ENCODE data around the gene RYR1.

DNA sequence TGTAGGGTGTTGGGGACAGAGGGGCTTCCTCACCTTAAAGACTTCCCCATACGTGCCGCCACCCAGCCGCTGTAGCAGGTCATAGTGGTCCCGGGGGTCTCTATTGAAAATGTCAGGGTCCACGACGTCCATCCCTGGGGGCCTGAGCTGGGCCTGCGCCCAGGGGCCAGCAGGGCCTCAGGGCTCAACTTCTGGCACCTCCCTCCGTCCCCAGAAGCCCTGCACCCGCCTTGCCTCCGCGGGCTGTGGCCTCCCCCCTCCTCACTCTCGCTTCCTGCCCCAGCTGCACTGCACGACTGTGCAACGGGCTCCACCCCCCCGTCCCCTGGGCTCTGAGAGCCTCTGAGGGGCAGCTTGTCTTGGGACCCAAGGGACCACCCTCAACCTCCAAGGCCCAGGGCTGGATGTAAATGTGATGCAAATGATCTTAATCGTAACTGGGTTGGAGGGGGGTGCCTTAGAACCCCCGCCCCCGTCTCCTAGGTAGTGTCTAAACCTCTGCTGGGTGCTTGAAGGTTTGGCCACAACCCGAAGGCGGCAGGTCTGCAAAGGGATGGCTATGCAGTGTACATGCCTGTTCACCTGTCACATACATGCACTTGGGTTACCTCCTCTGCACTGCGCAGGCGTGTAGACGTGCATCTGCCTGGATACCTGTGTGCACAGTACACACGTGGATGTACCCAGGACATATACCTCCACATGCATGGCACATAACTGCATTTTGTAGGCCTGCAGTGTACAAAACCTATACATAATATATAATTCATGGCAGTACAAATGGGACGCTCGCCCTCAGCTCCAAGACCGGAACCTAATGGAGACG lies 184.5 kb downstream of the RYR1 start, which contains the start of gene MAP4K1:
- TF ChIP-seq, protein P1, sequence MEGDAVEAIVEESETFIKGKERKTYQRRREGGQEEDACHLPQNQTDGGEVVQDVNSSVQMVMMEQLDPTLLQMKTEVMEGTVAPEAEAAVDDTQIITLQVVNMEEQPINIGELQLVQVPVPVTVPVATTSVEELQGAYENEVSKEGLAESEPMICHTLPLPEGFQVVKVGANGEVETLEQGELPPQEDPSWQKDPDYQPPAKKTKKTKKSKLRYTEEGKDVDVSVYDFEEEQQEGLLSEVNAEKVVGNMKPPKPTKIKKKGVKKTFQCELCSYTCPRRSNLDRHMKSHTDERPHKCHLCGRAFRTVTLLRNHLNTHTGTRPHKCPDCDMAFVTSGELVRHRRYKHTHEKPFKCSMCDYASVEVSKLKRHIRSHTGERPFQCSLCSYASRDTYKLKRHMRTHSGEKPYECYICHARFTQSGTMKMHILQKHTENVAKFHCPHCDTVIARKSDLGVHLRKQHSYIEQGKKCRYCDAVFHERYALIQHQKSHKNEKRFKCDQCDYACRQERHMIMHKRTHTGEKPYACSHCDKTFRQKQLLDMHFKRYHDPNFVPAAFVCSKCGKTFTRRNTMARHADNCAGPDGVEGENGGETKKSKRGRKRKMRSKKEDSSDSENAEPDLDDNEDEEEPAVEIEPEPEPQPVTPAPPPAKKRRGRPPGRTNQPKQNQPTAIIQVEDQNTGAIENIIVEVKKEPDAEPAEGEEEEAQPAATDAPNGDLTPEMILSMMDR (IDR thresholded peaks at IDR 0.05): no peak
- TF ChIP-seq POLR2A (IDR thresholded peaks at IDR 0.05): no peak

Data from lower leg skin (tissue), 3 donors.